Inflammatory macrophage treated with lipopolysaccharide for 1 hour (primary cell): Measurements from ENCODE around the gene PTPA.
A peak's percentile ranks its signal among the peaks of the same experiment; 100 is the strongest.

Source experiments
- DNase-seq, 2 donors: peaks; one replicate each; pipeline ENCODE4 v3.0.0-alpha.2; 2020 to 2022

Gene PTPA

DNA sequence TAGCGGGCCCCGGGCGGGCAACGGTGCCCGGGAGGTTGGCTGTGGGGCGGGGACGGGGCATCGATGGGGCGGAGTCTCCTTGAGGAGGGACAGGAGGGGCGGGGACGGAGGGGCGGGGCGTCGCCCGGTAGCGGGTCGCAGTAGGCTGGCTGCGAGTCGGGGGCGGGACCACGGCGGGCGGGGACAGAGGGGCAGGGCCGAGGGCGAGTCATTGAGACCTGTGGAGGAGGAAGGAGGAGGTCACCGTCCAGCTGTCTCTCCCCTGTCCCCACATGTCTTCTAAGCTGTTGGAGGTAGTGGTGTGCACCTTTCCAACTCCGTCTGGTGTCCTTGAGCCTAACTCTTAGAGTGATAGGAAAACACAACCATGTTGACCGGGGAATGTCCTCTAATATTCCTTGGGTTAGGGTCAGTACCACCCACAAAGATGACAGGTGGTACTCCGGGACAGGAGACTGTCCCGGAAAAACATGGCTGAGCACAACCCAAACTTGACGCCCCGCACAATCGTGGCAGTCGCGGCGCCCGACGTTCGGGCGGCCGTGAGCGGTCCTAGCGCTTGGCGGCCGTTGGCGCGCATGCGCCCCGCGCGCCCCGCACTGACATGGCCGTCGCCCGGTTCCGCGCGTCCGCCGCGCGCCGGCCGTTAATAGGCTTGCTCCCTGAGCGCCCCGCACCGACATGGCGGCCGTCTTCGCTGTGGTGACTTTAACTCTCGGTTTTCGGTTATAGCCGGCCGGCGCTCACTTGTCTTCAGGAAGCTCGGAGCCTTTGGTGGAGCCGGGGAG is at the start of gene PTPA, which contains the start of gene CRAT:
TSS of gene PTPA (plus strand) at position 676 of the 788 bp plus-strand sequence. CDS start 186 bp downstream, outside the sequence.
TSS of gene CRAT (minus strand) at position 54 of the 788 bp plus-strand sequence. CDS start 284 bp downstream, outside the sequence.
- peak; percentile 91 to 96 for DNase-seq

- DNase-seq: no peak
These were observed 48.2 kb upstream of the PTPA start for GRCh38 chr9:129063061-129063460.

GRCh38 chr9:129064499-129064908 is 46.7 kb upstream of the PTPA start:
- DNase-seq: no peak

- DNase-seq: no peak
These were observed 43.1 kb upstream of the PTPA start for GRCh38 chr9:129068110-129068509.

DNA sequence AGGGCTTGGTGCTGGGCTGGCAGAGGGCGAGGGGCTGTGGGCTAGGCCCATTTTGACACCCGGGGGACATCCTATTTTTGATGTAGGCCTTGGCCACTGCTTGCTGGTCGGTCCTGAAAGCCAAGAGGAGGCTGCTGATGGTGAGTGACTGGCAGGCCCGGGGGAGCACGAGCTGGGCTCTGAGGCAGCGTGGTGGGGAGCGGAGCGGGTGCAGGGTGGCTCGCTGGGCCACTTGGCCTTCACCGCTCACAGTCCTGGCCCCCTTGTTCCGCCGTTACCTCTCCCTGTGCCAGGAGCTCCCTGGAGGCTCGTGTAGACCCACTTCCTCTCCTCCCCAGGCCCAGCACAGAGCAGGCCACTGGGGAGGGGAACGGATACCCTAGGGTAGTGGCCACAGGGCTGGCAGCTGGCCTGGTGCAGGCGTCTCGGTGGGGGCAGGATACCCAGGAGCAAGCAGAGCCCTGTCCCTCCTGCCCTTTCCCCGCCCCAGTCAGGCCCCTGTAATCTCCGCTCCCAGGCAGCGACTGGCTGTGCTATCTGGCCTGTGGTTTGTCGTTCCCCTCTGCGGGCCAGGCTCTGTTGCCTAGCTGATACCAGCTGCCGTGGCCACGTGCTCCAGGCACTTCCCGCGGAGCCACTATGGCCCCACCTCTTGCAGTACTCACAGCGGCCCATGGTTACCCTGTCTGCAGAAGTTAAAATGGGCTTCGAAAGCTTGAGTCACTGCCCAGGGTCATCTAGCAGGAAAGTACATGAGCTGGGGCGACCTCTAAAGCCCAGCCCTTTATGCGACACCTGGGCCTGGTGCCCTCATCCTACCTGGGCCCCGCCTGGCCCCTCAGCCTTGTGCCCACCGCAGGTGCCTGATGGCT is 42.0 kb upstream of the PTPA start:
- DNase-seq: peak; percentile 75 to 78

DNA sequence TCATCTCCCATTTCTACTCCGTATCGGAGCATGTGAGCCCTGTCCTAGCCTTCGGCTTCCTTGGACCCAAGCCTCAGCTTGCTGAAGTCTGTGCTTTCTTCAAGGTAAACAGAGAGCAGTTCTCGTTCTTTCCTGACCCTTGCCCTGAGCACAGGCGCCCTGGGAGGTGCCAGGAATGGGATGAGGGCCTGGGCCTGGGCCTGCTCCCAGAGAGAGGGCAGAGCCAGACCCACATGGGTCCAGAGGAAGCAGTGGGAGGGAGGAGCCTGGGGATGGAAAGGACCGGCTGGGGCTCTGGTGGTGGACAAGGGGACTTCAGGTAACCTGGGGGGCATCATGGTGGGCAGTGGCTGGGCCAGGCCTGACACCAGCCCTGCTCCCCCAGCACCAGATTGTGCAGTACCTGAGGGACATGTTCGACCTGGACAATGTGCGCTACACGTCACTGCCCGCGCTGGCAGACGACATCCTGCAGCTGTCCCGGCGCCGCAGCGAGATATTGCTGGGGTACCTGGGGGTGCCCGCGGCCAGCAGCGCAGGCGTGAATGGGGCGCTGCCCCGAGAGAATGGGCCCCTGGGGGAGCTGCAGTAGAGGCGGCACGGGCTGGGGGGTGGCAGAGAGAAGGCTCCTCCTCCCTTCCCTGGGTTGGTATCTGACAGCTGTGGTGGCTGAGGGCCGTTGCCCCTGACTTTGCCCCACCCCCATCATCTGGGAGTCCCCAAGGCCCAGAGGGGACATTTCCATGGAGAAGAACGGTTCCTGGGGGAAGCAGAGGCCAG is 41.2 kb upstream of the PTPA start:
- no peak for DNase-seq

GRCh38 chr9:129070696-129071525 is 40.3 kb upstream of the PTPA start:
- DNase-seq: no peak

DNA sequence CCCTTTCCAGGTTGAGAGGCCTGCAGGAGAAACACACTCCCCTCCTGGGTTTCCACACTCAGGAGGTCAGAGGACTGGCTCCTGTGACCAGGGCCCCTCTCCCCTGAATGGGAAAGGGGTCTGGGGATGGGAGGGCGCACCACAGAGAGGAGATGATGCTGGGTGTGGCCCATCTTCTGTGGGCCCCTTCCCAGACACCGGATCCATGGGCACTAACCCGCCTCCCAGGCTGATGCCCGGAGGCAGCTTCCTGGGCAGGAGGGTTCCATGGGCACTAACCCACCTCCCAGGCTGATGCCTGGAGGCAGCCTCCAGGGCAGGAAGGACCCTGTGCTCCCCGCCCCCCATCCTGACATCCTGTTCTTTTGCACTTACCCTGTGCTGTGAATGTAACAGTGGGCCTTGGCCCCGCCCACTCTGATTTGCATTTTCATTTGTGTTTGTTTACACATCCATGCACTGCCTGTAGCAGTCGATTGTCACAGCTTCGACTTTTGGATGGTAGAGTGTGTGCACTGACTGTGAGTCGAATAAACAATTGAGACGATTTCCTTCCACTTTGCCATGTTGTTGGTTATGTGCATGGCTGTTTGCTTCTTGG is 39.6 kb upstream of the PTPA start:
- DNase-seq: no peak

DNA sequence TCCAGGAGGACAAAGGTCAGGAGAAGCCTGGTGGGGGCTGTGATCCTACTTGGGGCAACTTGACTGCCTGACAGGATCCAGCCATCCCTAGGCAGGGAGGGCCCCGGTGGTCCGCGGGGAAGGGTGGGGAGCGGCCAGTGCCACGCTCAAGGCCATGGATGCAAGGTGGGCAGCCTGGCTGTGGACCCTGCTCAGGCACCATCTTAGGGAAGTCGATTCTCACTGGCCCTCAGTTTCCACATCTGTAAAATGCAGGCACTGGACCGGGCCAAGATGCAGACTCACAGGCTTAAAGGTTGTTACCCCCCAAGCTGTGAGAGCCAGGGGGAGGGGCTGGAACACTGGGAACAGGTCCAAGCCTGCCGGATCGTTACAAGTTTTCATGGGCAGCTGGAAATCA is 39.0 kb upstream of the PTPA start:
- DNase-seq: no peak

- DNase-seq: no peak
These were observed 37.8 kb upstream of the PTPA start for GRCh38 chr9:129073404-129073803.

- DNase-seq: no peak
These were observed 37.1 kb upstream of the PTPA start for GRCh38 chr9:129074106-129074505.

DNA sequence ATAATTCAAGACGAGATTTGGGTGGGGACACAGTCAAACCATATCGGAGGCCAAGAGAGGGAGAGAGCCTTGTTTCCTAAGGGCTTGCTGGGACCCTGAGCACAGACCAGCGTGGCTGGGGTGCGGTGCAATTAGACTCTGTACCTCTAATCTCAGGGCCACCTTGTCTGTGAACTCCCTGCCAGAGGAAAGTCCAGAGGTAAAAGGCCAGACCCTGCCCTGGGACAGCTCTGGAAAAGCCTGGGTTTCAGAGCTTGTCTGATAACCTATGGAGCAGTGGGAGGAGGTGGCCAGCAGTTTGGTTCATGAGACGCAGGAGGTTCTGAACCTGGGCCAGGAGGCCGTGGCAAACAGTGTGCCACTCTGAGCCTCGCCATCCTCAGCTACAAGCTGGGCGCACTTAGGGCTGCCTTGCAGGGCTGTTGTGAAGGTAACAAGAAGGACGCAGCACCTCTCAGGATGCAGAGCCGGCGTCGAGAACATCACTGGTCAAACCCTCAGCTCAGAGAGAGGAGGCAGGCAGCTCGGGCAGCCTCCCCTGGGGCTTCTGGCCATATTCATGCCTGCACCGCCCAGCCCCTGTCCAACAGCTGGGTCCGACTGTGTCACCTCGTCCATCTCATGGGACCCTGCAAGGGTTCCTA is 35.1 kb upstream of the PTPA start:
- no peak for DNase-seq

DNA sequence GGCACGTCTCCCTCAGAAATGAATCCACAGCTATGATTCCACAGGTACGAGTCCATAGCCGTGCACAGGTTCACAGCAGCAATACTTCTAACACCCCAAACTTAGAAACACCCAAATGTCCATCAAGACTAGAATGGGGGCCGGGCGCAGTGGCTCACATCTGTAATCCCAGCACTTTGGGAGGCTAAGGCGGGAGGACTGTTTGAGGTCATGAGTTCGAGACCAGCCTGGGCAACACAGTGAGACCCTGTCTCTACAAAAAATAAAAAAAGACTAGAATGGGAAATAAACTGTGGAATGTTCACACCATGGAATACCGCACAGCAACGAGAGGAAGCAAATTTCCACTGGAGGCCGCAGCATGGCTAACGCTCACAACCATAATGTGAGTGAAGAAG is 34.6 kb upstream of the PTPA start:
- DNase-seq: no peak

- no peak for DNase-seq
These were observed 34.0 kb upstream of the PTPA start for GRCh38 chr9:129077236-129077635.

GRCh38 chr9:129078691-129079503 is 32.3 kb upstream of the PTPA start:
- DNase-seq: no peak

GRCh38 chr9:129079829-129080228 is 31.4 kb upstream of the PTPA start:
- DNase-seq: no peak

- no peak for DNase-seq
These were observed 31.0 kb upstream of the PTPA start for GRCh38 chr9:129080298-129080600.

- DNase-seq: peak; percentile 98 to 99
These were observed 30.4 kb upstream of the PTPA start, which contains the start of gene DOLPP1 for GRCh38 chr9:129080601-129081387. Gene DOLPP1 (plus strand): TSS chr9:129081111. CDS start chr9:129081132, 21 bp downstream.

GRCh38 chr9:129081388-129081904 is 29.8 kb upstream of the PTPA start:
- peak in 1 of 2 donors; percentile 18 for DNase-seq
